Measurements from ENCODE around the gene IDI1.

DNA sequence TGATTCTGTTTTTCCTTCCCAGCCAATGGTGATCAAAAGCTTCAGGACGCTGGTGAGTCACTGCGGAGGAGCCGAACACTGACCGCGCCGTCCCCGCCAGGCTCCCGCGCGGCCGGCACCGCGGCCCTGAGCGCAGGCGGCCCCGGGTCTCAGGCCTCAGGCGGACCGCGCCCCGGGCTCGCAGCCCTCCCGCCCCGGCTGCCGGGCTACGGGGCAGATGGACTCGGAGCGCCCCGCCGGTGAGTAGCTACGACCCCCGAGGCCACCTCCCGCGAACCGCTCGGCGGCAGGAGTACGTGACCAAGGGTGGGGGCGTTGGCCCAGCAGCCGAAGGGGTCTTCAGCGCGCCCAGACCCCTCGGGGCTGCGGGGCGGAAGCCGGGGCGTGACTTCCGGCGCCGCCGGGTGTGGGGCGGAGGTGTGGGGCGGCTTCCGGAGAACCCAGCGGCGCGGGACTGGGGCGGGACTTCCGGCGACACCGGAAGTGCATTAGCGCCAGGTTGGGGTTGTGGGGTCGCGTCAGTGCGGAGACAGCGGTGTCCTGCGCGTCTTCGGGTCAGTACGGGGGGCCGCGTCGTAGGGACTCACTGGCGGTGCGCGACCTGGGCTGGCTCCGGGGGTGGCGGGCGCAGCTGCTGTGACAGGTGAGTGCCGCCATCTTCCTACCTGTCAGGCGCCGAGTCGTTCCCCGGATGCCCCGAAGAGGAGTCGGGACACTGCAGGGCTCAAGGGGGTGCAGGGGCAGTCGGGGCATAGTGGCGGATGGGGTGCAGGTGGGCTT lies 7.6 kb upstream of the IDI1 start, which contains the start of gene WDR37:
- TF ChIP-seq, protein P1, sequence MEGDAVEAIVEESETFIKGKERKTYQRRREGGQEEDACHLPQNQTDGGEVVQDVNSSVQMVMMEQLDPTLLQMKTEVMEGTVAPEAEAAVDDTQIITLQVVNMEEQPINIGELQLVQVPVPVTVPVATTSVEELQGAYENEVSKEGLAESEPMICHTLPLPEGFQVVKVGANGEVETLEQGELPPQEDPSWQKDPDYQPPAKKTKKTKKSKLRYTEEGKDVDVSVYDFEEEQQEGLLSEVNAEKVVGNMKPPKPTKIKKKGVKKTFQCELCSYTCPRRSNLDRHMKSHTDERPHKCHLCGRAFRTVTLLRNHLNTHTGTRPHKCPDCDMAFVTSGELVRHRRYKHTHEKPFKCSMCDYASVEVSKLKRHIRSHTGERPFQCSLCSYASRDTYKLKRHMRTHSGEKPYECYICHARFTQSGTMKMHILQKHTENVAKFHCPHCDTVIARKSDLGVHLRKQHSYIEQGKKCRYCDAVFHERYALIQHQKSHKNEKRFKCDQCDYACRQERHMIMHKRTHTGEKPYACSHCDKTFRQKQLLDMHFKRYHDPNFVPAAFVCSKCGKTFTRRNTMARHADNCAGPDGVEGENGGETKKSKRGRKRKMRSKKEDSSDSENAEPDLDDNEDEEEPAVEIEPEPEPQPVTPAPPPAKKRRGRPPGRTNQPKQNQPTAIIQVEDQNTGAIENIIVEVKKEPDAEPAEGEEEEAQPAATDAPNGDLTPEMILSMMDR (IDR thresholded peaks at IDR 0.05), result peak in 1 of 3 donors; percentile 16
- peak; percentile 71 to 84 (median 75) for TF ChIP-seq POLR2AphosphoS5 (IDR thresholded peaks at IDR 0.05)
